HUDEP-2 (cell line): ENCODE data around the gene IGFALS.

Experiments
- DNase-seq, 76 experiments: peaks; one replicate each; lab custom pipeline; 2025; ENCODE audit not compliant: unreplicated experiment in 76 of 76; lab: John Stamatoyannopoulos, UW

The IGFALS gene

DNA sequence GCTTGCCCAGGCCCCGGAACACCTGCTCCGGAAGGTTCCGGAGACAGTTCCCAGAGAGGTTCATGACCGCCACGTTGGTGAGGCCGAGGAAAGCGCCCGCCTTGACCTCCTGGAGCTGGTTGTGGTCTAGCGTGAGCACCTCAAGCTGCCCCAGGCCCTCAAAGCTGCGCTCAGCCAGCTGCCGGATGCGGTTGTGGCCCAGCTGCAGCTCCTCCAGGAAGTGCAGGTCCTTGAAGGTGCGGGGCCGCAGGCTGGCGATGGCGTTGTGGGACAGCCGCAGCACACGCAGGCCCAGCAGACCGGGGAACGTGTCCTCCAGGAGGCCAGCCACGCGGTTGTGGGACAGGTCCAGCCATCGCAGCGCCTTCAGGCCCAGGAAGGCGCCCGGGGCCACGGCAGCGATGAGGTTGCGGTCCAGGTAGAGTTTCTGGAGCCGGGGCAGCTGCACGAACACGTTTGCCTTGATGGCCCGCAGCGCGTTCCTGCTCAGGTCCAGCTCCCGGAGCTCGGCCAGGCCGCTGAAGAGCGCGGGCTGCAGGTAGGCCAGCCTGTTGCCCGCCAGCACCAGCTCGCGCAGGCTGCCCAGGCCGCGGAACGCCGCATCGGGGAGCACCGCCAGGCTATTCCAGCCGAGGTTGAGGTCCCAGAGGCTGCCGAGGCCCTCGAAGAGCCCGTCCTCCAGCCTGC, 2.1 kb downstream of the IGFALS start:
- no peak for DNase-seq

DNA sequence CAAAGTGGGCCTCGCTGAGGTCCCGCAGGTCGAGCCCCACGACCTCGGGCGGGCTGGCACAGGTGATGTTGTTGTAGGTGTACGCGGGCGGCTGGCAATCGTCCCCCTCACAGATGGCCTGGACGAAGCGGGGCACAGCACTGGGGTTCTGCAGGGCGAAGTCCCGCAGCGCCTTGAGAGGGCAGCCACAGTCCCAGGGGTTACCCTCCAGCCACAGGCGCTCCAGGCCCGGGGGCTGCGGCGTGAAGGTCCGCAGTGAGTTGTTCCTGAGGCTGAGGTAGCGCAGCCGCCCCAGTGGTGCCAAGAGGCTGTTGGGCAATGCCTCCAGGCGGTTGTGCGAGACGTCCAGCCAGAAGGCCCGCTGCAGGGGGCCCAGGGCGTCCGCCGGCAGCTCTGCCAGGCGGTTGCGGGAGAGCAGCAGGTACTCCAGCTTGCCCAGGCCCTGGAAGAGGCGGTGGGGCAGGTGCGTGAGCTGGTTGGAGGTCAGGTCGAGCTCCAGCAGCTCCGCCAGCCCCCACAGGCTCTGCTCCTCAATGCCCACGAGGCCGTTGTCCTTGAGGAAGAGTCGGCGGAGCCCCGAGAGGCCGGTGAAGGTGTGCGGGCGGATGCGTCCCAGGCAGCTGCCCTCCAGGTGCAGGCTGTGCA, 2.8 kb downstream of the IGFALS start:
- no peak for DNase-seq

DNA sequence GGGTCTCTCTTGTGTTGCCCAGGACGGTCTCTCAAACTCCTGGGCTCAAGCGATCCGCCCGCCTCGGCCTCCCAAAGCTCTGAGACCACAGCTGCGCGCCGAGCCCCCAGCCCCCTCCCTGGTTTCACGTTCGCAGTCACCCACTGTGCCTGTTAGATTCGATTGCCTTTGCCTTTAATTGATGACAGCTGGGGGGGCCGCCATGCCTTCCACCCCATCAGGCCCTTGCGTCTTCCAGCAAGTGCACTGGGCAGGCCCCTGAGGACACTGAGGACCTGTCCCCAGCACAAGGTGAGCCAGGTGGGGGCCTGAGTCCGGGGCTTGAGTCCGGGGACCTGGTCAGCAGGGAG, 3.3 kb downstream of the IGFALS start:
- DNase-seq: no peak

DNA sequence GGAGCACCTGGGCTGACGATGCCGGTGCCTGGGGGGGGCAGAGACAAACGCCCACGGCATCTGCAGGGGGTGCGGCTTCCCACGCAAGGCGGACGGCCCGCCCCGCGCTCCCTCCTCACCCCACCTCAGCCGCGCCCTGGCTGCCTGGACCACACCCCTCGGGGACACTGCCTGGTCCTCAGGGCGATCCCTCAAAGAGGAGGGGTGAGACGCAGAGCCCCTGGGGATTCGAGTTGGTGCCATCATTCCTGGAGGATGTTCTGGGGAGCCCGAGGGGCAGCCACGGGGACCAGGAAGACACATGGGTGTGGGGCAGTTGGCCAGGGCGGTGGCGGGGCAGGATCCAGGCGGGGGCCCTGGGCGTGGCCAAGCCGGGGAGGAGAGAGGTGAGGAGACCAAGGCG, 3.9 kb downstream of the IGFALS start:
- DNase-seq: peak in 2 of 76 experiments; percentile 4 to 9

DNA sequence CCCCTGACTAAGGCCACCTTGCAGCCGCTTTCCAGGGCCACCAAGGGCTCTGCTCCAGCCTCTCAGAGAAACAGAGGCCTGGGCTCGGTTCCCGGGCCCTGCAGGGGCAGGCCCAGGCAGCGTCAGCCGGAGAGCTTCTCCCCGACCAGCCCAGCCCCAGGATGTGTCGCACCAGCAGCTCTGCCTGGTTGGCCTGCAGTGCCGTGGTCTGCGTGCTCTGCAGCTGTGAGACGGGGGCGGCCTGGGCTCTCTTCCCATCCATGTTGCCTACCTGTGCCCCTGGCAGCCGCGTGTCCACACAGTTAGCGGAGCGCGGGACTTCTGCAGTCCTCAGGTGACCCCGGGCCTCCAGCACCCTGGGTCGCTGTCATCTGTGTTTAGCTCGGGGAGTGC, 4.8 kb downstream of the IGFALS start:
- DNase-seq: no peak

DNA sequence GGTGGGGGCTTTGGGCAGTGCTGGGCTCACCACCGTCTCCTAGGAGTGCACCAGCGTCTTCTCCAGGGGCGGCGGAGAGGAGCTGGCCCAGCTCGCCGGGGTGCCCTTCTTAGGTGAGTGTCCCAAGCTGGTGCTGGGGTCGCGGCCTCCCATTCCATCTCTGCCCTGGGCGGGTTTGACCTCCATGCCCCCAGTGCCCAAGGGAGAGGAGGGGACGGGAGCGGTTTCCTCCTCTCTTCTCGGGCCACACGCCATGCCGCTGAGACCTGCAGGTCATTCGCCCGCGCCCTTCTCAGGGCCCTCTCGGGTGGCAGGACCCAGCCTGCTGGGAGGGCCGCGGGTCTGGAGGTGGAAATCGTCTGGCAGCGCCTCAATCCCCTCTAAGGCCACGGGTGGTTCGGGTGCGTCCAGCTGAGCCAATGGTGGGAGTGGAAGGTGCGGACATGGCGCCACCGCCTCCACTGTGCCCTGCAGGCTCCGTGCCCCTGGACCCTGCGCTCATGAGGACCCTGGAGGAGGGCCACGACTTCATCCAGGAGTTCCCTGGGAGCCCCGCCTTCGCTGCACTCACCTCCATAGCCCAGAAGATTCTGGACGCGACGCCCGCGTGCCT, 5.3 kb downstream of the IGFALS start:
- DNase-seq: no peak

DNA sequence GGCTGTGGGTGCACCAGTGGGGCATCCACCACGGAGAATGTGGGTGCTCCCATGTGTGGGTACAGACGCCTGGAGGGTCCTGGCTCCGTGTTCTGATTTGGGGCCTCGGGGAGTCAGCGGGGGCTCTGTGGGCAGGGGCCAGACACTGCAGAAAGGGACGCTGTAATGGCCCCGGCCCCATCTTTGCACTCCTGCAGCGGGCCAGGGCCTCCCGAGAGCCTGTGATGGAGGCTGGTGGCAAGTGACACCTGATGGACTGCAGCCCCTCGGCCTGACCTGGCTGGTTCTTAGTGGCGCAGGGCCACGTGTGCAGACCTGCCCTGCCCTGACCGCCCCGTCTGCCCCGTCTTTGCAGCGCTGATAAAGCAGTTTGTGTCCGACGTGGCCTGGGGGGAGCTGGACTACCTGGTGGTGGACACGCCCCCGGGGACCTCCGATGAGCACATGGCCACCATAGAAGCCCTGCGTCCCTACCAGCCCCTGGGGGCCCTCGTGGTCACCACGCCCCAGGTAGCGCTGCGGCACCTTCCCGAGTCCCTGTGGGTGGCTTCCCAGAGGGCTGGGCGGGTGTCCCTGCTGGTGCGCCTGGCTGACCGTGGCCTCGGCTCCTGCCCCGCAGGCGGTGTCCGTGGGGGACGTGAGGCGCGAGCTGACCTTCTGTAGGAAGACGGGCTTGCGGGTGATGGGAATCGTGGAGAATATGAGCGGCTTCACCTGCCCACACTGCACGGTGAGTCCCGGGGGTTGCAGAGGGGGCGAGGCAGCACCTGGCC, 6.0 kb downstream of the IGFALS start:
- no peak for DNase-seq

DNA sequence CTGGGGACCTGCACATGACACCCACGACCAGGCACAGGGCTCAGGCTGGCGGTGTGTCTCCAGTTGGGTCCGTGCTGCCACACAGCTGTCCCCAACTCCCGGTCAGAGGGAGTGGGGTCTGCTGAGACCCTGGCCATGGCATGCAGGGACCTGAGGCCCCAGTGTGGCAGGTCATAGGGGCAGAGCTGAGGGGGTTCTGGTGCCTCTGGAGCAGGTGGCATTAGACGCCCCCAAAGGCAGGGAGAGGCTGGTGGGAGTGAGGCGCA, 6.5 kb downstream of the IGFALS start:
- DNase-seq: no peak

DNA sequence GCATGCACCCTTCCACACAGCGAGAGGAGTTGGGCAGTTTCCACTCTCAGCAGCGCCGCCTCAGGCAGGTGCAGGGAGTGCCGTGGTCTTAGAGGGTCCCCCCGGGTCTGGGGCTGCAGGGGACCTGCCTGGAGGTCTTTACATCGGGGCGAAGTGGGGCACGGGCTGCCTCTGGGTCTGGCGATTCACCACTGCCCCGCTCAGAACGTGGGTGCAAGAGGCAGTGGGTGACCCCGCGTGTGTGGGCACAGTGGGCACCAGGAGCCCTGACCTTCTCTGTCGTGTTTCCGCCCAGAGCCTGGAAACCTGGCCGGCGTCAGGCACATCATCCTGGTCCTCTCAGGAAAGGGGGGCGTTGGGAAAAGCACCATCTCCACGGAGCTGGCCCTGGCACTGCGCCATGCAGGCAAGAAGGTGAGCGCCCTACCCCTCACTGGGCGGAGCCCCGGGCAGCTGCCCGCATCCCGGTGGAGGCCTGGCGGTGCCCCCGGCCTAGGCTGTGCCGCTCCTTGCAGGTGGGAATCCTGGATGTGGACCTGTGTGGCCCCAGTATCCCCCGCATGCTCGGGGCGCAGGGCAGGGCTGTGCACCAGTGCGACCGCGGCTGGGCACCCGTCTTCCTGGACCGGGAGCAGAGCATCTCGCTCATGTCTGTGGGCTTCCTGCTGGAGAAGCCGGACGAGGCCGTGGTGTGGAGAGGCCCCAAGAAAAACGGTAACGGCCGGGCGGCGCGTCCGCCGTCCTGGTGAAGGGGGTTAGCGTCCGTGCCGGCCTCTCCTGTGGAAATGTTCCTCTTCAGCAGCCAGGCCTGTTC, 7.1 kb downstream of the IGFALS start:
- no peak for DNase-seq

DNA sequence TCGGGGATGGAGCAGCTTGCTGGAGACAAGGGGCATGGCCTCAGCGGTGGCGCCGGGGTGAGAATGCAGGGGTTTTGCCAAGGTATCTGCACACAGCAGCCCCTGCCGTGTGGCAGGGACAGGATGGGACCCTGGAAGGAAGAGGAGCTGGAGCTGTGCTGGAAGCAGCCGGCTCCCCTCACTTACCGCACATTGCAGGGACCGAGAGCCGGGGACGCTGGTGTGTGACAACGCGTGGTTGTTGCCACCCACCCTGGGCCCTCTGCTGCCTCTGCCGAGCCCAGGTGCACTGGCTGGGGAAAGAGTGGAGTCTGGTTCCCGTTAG, 7.7 kb downstream of the IGFALS start:
- no peak for DNase-seq

DNA sequence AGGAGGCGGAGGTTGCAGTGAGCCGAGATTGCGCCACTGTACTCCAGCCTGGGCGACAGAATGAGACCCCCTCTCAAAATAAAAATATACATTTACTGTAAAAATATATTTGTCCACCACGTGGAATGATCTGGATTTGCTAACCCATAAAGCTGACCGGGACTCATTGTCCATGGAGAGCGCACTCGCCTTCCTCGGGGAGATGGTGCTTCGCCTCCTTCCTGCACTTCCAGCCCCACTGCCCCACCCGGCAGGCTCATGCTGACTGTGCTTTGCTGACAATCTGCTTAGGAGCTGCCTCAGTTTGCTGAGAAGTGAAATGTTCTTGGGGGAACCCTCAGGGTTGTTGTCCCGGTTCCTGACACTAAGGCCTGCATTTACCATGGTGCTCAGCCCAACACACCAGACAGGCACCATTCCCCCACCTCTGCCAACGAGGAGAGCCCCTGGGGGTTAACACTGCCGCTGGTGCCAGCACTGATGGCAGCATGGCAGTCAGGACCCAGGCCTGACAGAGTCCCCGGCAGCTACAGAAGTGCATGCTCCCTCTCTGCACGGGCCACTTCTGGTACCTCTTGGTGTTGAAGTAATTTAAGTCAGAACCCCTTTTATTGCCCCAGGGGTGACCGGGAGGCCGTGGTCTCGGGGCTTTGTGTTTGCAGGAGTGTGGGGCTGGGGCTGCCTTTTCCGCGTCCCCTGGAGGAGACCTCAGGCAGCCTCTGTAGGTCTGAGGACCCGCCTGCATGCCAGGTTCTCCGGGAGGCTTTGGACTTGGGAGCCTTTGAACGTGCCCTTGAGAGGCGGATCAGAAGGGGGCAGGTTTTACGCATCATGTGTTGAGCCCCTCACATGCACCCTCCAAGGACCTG, 8.3 kb downstream of the IGFALS start:
- DNase-seq: no peak

DNA sequence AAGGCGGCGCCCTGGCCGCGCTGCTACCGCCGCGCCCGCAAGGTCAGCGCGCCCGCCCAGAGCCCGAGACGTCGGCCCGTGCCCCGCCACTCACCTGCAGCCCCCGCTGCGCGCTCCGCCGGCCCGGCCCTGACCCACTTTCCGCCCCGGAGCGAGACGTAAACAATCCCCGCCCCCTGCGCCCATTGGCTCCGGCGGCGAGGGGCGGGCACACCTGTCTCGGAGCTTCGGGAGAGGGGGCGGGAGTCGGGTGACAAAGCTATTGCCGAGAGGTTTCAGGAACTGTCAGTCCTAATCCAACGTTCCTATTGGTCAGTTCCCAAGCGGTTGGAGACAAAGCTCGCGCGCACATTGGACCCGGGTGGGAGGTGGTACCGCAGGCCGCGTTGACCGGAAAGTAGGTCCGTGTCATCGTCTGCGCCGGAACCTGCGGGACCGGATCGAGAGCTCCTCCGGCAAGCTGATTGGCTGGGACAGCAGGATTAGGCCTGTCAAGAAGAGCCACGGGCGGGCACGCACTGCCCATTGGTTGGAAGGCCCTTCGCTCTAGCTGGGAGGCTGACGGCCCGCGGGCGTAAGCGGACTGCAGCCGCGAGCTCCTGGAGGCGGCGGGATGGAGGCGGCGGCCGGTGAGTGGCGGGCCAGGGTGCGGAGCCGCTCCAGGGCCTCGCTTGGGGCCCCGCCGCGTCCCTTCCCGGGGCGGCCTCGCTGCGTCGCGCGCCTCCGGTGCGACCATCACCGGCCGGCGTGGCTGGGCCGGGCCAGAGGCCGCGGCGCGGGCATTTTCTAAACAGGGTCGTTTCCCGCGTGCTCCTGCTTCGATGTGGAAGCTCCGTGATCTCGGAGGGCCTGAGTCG, 10.9 kb downstream of the IGFALS start, which contains the start of the genes NUBP2 and SPSB3:
Gene NUBP2, plus strand, starts transcription at position 553 of the 857 bp plus-strand sequence. Its CDS starts 61 bp downstream, at position 614.
Gene SPSB3, minus strand, starts transcription at position 164 of the 857 bp plus-strand sequence. CDS start 1,088 bp downstream, outside the sequence.
- DNase-seq: peak in 75 of 76 experiments; percentile 47 to 100 (median 99)

DNA sequence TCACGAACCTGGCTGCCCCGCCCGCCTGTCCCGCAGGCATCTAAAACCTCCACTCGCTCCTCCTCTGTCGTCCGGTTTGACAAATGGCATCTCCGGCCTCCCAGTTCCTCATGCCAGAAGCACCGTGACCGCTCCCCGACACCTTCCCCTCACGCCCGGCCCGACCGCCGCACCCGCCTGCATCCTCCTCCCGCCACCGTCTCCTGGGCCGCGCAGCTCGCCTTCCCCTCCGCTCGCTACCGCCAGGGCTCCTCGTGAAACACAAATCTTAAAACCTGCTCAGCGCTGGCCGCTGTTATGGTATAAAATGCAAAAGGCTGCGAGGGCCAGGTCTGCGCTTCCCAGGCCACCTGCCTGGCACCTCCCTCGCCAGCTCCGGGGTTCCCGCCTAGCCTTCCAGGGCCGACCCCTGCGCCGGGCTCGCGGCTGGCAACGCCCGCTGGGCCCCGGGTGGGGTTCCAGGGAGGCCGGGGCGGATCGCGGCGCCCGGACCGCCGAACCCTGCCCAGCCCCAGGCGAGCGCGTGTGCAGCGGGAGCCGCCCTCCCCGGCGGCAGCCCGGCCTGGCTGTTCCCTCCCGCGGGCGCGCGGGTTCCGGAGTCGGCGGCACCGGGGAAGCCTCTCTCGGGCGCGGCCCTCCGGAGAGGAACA, 11.6 kb downstream of the IGFALS start:
- DNase-seq: peak in 9 of 76 experiments; percentile 19 to 62 (median 42)

DNA sequence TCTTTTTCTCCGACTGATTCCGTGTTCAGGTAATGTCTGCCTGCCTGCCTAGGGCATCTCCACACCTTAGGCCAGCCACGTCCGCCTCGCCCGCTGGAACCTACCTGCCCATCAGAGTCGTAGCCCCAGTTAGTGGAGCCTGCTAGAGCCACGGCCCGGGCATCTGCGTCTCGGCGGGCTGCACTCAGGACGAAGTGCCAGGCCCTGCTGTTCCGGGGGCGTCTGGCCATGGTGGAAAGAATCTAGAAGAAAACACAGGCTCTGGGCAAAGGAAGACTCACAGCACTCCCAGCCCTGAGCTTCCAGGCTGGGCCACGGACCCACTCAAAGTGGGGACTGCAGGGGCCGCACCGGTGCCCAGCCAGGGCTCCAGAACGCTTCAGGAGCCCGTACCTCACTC, 12.3 kb downstream of the IGFALS start:
- DNase-seq: no peak

DNA sequence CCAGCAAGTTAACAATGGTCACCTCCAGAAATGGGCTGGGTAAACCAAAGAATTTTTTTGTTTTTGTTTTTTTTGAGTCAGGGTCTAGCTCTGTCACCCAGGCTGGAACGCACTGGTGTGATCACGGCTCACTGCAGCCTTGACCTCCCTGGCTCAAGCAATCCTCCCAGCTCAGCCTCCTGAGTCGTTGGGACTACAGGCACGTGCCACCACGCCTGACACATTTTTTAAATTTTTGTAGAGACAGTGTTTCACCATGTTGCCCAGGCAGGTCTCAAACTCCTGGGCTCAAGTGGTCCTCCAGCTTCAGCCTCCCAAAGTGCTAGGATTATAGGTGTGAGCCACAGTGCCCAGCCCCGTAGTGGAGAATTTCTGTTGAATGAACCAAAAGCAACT, 12.8 kb downstream of the IGFALS start:
- no peak for DNase-seq

DNA sequence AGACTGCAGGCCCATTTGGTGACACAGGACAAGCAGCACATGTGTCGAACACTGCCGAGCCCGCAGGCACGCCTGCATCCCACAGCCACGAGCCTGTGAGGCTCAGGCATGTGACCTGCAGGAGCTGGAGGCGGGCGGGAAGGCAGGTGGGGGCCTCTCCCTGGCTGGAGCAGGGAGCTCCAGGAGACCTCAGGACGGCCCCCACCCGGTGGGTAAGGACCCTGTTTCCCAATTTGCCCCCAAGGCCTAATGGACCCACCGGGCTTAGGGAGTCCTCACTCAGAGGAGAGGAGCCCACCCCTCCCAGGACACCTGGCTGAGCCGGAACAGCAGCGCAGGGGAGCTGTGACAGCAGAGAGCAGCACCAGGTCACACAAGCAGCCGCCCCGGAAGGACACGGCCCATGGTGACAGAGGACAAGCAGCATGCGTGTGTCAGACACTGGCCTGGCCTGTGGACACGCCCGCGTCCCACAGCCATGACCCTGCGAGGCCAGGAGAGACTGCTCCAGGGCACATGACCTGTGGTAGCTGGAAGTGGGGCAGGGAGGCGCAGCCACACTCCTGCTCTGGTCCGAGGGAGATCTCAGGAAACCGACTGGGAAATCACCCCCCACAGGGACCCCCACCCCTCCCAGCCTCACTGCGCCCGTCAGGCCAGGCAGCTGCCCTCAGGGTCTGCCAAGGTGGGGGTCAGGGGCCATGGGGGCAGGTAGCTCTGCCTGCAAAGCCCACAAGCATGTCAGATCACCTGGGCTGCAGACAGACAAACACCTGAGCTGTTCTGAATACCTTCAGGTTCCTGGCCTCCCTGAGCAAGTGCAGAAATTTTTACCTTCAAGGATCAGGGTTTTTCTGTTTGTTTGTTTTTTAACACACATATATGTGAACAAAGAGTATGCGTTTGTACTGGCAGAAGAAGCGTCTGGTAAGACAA, 13.5 kb downstream of the IGFALS start:
- no peak for DNase-seq

DNA sequence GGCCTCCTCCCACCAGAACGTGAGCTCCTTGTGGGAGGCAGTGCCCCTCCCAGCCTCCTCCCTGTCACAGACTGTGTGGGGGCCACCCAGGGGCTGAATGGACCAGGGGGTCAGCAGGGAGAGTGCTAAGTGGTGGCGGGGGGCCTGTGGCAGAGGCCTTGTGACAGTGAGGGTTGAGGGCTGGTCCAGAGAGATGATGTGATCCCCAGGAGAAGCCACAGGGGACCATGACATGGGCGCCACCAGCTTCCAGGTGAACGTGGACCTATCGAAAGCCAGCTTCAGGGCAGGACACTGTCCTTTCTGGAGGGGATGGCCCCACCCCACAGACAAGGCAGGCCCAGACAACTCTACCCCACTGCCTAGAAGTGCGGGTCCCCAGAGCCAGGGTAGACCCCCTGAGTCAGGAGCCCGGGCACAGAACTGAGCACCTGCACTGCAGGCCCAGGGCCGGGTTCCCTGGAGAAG, 14.2 kb downstream of the IGFALS start:
- no peak for DNase-seq
